K562 (cell line): ENCODE data around the gene CYTH1. TPM values are rescaled to one million over a fixed set of nuclear protein-coding genes. Genes with fewer than 3 reads are reported as not detected.

Source experiments
- ATAC-seq: fragments of 200-7000 bp; cut with Tn5 transposase; 3 replicates; pipeline ENCODE4 v1.9.1; 2020; ENCODE audit warnings: moderate library complexity
- BruUV-seq: library from RNA; stranded (reverse); fragments of 400-500 nt; replicated peaks from 2 replicates; lab custom pipeline; 2021; lab: Mats Ljungman, UMichigan
- CTCF ChIA-PET: fragments of 300-600 bp; formaldehyde crosslinking; extraction: SDS; loops from one replicate; lab custom pipeline; 2021; ENCODE audit warnings: low intra/inter-chr PET ratio; lab: Yijun Ruan, JAX
- POLR2A ChIA-PET: fragments of 300-600, 350-650 bp; sonication (Branson Sonifier 250); formaldehyde crosslinking; extraction: SDS; loops from one replicate; lab custom pipeline; 2021; ENCODE audit warnings: antibody characterized with exemption, inconsistent platforms; lab: Yijun Ruan, JAX
- DNase-seq, 4 experiments: peaks; one replicate each; pipeline versions ENCODE4 v3.0.0 to v3.0.0-alpha.2; 2011 to 2018; ENCODE audit warnings: low spot score in 3 of 4, mixed read lengths in 3 of 4; ENCODE audit errors: extremely low read depth in 1 of 4
- FAIRE-seq: peaks from 2 replicates; lab custom pipeline; 2011; peaks lifted over from hg19 to GRCh38; lab: Jason Lieb, UNC
- H2AFZ ChIP-seq: 2 replicates; pipeline ENCODE4 v1.6.0; 2011; ENCODE audit warnings: low read depth, low read length, control low read depth, inconsistent platforms
- H3K27ac ChIP-seq: fragments of 200-600 bp; 3 replicates; pipeline ENCODE4 v1.8.0; 2011; ENCODE audit warnings: low read depth, mild to moderate bottlenecking, control low read depth, inconsistent platforms, low read length, moderate library complexity, mixed read lengths; ENCODE audit errors: extremely low read depth
- H3K27me3 ChIP-seq, 2 experiments: fragments of 300-600 bp in 1 of 2; 2 replicates in 1 of 2; 3 replicates in 1 of 2; pipeline versions ENCODE4 v1.6.0 to v1.8.0; 2011; ENCODE audit warnings: inconsistent platforms in 2 of 2, low read length in 2 of 2, mild to moderate bottlenecking in 1 of 2, mixed read lengths in 1 of 2, moderate library complexity in 1 of 2; ENCODE audit not compliant: control insufficient read depth in 2 of 2, insufficient read depth in 2 of 2
- H3K36me3 ChIP-seq: fragments of 300-600 bp; 3 replicates; pipeline ENCODE4 v1.8.0; 2011; ENCODE audit warnings: mild to moderate bottlenecking, low read length, inconsistent platforms; ENCODE audit not compliant: control insufficient read depth, insufficient read depth
- H3K4me1 ChIP-seq, 2 experiments: fragments of 200-600 bp in 1 of 2; replicated peaks in 1 of 2; 2 replicates in 1 of 2; 3 replicates in 1 of 2; pipeline versions ENCODE4 v1.5.1 to v1.8.0; 2011; ENCODE audit warnings: inconsistent platforms in 2 of 2, low read length in 2 of 2, mild to moderate bottlenecking in 1 of 2, mixed read lengths in 1 of 2, moderate library complexity in 1 of 2; ENCODE audit not compliant: control insufficient read depth in 2 of 2, insufficient read depth in 2 of 2
- H3K4me2 ChIP-seq: 2 replicates; pipeline ENCODE4 v1.6.1; 2011; ENCODE audit warnings: low read length, control low read depth, inconsistent platforms, mixed read lengths; ENCODE audit not compliant: insufficient read depth
- H3K4me3 ChIP-seq: fragments of 200-600 bp; sonication (generic), shearing (Covaris generic); 2 replicates; pipeline ENCODE4 v1.5.1; 2016; ENCODE audit warnings: control low read depth, inconsistent platforms
- H3K79me2 ChIP-seq: fragments of 200-600 bp; 3 replicates; pipeline ENCODE4 v1.8.0; 2011; ENCODE audit warnings: low read length, inconsistent platforms; ENCODE audit not compliant: control insufficient read depth, insufficient read depth
- H3K9ac ChIP-seq, 2 experiments: 2 replicates each; pipeline versions ENCODE4 v1.6.0 to v1.6.1; 2011; ENCODE audit warnings: low read depth in 2 of 2, low read length in 2 of 2, control low read depth in 1 of 2, inconsistent platforms in 1 of 2, mild to moderate bottlenecking in 1 of 2, mixed read lengths in 1 of 2; ENCODE audit not compliant: insufficient read depth in 1 of 2
- H3K9me1 ChIP-seq: one replicate; pipeline ENCODE4 v1.6.0; 2011; ENCODE audit warnings: inconsistent platforms, mild to moderate bottlenecking, low read length, moderate library complexity; ENCODE audit not compliant: control insufficient read depth, insufficient read depth
- H3K9me3 ChIP-seq: replicated peaks from 2 replicates; pipeline ENCODE4 v1.5.1; 2011; ENCODE audit warnings: low read depth, low read length, inconsistent platforms; ENCODE audit not compliant: control insufficient read depth, insufficient read depth
- H4K20me1 ChIP-seq: replicated peaks from 2 replicates; pipeline ENCODE4 v1.6.1; 2011; ENCODE audit warnings: low read length, inconsistent platforms, mixed read lengths; ENCODE audit not compliant: control insufficient read depth, insufficient read depth
- ARHGAP35 ChIP-seq: fragments of 450-650 bp; IDR thresholded peaks from 2 replicates; pipeline ENCODE4 v1.6.1; 2018; ENCODE audit not compliant: partially characterized antibody
- EP300 ChIP-seq: IDR thresholded peaks from 2 replicates; pipeline ENCODE4 v1.6.1; 2012; ENCODE audit warnings: low read length, improper control_type of control experiment
- ETV6 ChIP-seq, 3 experiments: fragments of 150-350 bp in 1 of 3; sonication (generic) in 1 of 3; formaldehyde crosslinking in 1 of 3; IDR thresholded peaks; 2 replicates each; pipeline versions ENCODE4 v1.6.1 to v1.8.0; 2014 to 2022; ENCODE audit warnings: borderline replicate concordance in 2 of 3, low read depth in 2 of 3, antibody characterized with exemption in 1 of 3, low read length in 1 of 3, mild to moderate bottlenecking in 1 of 3, missing genetic modification reagents in 1 of 3
- HNRNPK ChIP-seq: fragments of 200-400 bp; formaldehyde crosslinking; IDR thresholded peaks from one replicate; pipeline ENCODE4 v1.6.1; 2018; ENCODE audit warnings: mild to moderate bottlenecking, low read depth, low read length; ENCODE audit not compliant: poor library complexity, severe bottlenecking
- L3MBTL2 ChIP-seq: fragments of 450-650 bp; IDR thresholded peaks from 2 replicates; pipeline ENCODE4 v1.6.1; 2016; ENCODE audit warnings: mild to moderate bottlenecking, moderate library complexity
- NELFE ChIP-seq: IDR thresholded peaks from 2 replicates; pipeline ENCODE4 v1.6.1; 2011; ENCODE audit warnings: mild to moderate bottlenecking; ENCODE audit not compliant: insufficient read depth, insufficient read length
- NFIX ChIP-seq: fragments of 250-450 bp; sonication (Bioruptor Pico); IDR thresholded peaks from 2 replicates; pipeline ENCODE4 v1.4.0; 2020; ENCODE audit warnings: low read depth, mild to moderate bottlenecking, moderate library complexity
- SRSF3 ChIP-seq: fragments of 200-400 bp; formaldehyde crosslinking; IDR thresholded peaks from 2 replicates; pipeline ENCODE4 v1.6.1; 2016; ENCODE audit warnings: mild to moderate bottlenecking, low read length, moderate library complexity; ENCODE audit not compliant: insufficient read depth
- TAF15 ChIP-seq: fragments of 200-400 bp; formaldehyde crosslinking; IDR thresholded peaks from 2 replicates; pipeline ENCODE4 v1.6.1; 2017; ENCODE audit warnings: mild to moderate bottlenecking, low read depth, low read length, moderate library complexity
- ZNF12 ChIP-seq: sonication (generic); formaldehyde crosslinking; IDR thresholded peaks from 2 replicates; pipeline ENCODE4 v1.4.0; 2020; ENCODE audit warnings: mild to moderate bottlenecking, missing genetic modification reagents
- ZNF263 ChIP-seq: sonication (generic); formaldehyde crosslinking; IDR thresholded peaks from 2 replicates; pipeline ENCODE4 v1.8.0; 2022; ENCODE audit warnings: mild to moderate bottlenecking, missing genetic modification reagents, borderline replicate concordance
- ZNF445 ChIP-seq: fragments of 250-450 bp; sonication (Bioruptor Pico); IDR thresholded peaks from 2 replicates; pipeline ENCODE4 v1.4.0; 2020; ENCODE audit warnings: low read depth, mild to moderate bottlenecking, moderate library complexity
- WGBS: fragments of 100-300 bp; shearing (Covaris generic); methylation state at CpG from one replicate; pipeline ENCODE4 v1.1.6; 2016; ENCODE audit warnings: low coverage, mixed read lengths; ENCODE audit not compliant: insufficient coverage; ENCODE audit errors: missing lambda C conversion rate; 5-methylcytosine and 5-hydroxymethylcytosine counted together
- in situ Hi-C: fragments of 300-500 bp; cut with MboI; formaldehyde crosslinking; loops from 4 replicates; pipeline ENCODE4 v1.15.0; 2018; ENCODE audit warnings: inconsistent platforms, mixed read lengths
- intact Hi-C: fragments of 100-400 bp; cut with micrococcal nuclease; formaldehyde crosslinking; loops from 2 replicates; pipeline ENCODE4 v1.14.2; 2022
- polyA plus RNA-seq, 8 experiments: library from polyadenylated mRNA; depleted of rRNA in 4 of 8; stranded (reverse) in 5 of 8; unstranded in 3 of 8; fragments of >200 nt; fragmentation: Nextera tagmentation in 2 of 8; fragmentation: Illumina TruSeq in 1 of 8; extraction: Ambion mirVana in 2 of 8; extraction: Trizol in 1 of 8; gene quantifications; 2 replicates each; pipeline versions ENCODE4 v1.2.1 to v1.2.3, GENCODE V29; 2011 to 2014; ENCODE audit warnings: inconsistent platforms in 1 of 8, missing spikeins in 1 of 8
- total RNA-seq, 7 experiments: library from RNA; depleted of rRNA in 6 of 7; stranded (reverse); fragments of >200 nt in 6 of 7; fragmentation: Illumina TruSeq in 2 of 7; extraction: Trizol in 2 of 7; gene quantifications; 2 replicates each; pipeline versions ENCODE4 v1.2.1 to v1.2.3, GENCODE V29; 2011 to 2021; ENCODE audit warnings: low replicate concordance in 1 of 7
- TF ChIP-seq, protein P1 (sequence below): fragments of 250-450 bp; sonication (Bioruptor Pico); IDR thresholded peaks from 2 replicates; pipeline ENCODE4 v1.8.0; 2021; ENCODE audit warnings: mild to moderate bottlenecking, moderate library complexity
- TF ChIP-seq, protein P2 (sequence below), 2 experiments: fragments of 450-650 bp in 1 of 2; sonication (generic) in 1 of 2; formaldehyde crosslinking; conservative IDR thresholded peaks; 2 replicates each; pipeline versions ENCODE4 v1.4.0 to v1.8.1; 2020 to 2022; ENCODE audit warnings: mild to moderate bottlenecking in 1 of 2, missing genetic modification reagents in 1 of 2
- TF ChIP-seq, protein P3 (sequence below), 2 experiments: IDR thresholded peaks in 1 of 2; conservative IDR thresholded peaks in 1 of 2; 2 replicates each; pipeline ENCODE4 v1.6.1; 2016; ENCODE audit warnings: low read depth in 2 of 2, mild to moderate bottlenecking in 1 of 2, missing compliant biosample characterization in 1 of 2, missing genetic modification characterization in 1 of 2, moderate library complexity in 1 of 2

The CYTH1 gene
- total and polyA plus RNA-seq, 9 of the 15 experiments (the other 6 are each of a cell fraction or from before 2014, with no cell fraction given): 0.52 to 27.7 (median 16.8) TPM

DNA sequence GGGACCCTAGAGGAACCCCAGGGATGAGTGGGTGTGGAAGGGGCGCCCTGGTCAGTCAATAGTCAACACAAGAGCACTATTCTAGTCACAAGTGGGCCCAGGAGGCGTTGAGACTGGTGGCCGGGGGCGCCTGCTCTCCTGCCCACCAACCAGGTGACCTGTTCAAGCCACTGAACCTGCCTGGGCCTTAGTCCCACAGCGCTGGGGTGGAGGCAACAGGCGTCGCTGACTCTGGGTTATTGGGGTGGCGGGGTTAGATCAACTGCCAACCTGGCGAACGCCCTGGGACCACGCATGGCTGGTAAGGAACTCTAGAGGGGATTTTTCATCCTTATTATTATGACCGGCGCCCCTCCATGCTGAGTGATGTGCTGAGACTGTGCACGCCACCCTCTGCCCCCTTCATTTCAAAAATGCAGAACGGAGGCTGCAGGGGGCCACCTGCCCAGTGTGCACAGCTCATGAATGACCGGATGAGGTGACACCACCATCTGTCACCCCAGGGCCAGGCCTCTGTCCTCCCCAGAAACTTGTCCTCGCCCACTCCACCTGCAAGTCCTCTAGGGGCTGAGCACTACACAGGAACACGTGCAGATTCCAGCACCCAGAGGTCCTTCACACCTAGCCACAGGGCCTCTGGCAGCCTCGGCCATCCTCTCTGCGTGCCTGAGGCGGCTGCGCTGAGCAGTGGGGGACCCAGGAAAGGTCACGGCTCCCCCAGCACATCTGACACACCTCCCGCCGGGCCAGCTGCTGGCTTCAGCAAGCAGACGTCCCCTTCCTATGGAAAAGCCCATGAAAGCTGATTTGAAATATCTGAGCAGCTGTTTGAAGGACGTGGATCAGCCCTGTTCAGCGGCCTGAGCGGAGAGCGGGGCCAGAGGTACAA lies 153.3 kb downstream of the CYTH1 start:
- Histone ChIP-seq H3K27me3 (peaks cover 37 to 61% of the 10 kb centered on the region in 2 experiments), H3K9me3 (no peaks in the 10 kb centered on the region), H3K36me3 (no peaks in the 10 kb centered on the region), H3K9ac (no peak overlapping the region; a peak in 1 of 4 replicates), H3K4me2 (no peak overlapping the region), H3K4me3 (no peak overlapping the region), H2AFZ (no peak overlapping the region), H3K4me1 (peaks cover 11 to 18% of the 10 kb centered on the region in 2 experiments; a peak in 4 of 5 replicates), H3K27ac (no peak overlapping the region), H4K20me1 (peaks cover 17% of the 10 kb centered on the region), H3K79me2 (no peaks in the 10 kb centered on the region), H3K9me1 (peaks cover 4% of the 10 kb centered on the region)
- intact Hi-C loops: no loop called here
- ATAC-seq: no peak
- FAIRE-seq: no peak
- no peak for DNase-seq
- POLR2A ChIA-PET: interaction anchor here (0.6 to 0.7 kb wide), 3 partner anchors 17 to 416 kb away, joined by 3 to 4 read pairs (median 3); no protein-coding TSS in a partner anchor
- CTCF ChIA-PET: no interaction called here
- 31% methylated on average over 29 of the region's 30 CpGs for WGBS
- BruUV-seq: no TSS peak
- in situ Hi-C loops: no loop called here
- 0 out of 2 replicates have a peak, but pooled peaks have one; percentile 19 for TF ChIP-seq L3MBTL2
- no peak for TF ChIP-seq ARHGAP35
- TF ChIP-seq NELFE: no peak
- TF ChIP-seq SRSF3: no peak
- TF ChIP-seq, protein P1, sequence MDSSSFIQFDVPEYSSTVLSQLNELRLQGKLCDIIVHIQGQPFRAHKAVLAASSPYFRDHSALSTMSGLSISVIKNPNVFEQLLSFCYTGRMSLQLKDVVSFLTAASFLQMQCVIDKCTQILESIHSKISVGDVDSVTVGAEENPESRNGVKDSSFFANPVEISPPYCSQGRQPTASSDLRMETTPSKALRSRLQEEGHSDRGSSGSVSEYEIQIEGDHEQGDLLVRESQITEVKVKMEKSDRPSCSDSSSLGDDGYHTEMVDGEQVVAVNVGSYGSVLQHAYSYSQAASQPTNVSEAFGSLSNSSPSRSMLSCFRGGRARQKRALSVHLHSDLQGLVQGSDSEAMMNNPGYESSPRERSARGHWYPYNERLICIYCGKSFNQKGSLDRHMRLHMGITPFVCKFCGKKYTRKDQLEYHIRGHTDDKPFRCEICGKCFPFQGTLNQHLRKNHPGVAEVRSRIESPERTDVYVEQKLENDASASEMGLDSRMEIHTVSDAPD (CRISPR knock-in tag): no peak
- no peak for TF ChIP-seq ZNF12
- no peak for TF ChIP-seq EP300
- TF ChIP-seq, protein P2, sequence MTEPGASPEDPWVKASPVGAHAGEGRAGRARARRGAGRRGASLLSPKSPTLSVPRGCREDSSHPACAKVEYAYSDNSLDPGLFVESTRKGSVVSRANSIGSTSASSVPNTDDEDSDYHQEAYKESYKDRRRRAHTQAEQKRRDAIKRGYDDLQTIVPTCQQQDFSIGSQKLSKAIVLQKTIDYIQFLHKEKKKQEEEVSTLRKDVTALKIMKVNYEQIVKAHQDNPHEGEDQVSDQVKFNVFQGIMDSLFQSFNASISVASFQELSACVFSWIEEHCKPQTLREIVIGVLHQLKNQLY (CRISPR knock-in tag; conservative IDR thresholded peaks at IDR 0.05): no peak
- TF ChIP-seq, protein P3, sequence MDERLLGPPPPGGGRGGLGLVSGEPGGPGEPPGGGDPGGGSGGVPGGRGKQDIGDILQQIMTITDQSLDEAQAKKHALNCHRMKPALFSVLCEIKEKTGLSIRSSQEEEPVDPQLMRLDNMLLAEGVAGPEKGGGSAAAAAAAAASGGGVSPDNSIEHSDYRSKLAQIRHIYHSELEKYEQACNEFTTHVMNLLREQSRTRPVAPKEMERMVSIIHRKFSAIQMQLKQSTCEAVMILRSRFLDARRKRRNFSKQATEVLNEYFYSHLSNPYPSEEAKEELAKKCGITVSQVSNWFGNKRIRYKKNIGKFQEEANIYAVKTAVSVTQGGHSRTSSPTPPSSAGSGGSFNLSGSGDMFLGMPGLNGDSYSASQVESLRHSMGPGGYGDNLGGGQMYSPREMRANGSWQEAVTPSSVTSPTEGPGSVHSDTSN (CRISPR knock-in tag; IDR thresholded peaks at IDR 0.05; ENCODE audit: low read depth): 0 out of 2 replicates have a peak, but pooled peaks have one; percentile 2
- TF ChIP-seq, protein P3 (tag; conservative IDR thresholded peaks at IDR 0.05; ENCODE audit: low read depth): no peak
- no peak for TF ChIP-seq ETV6 (IDR thresholded peaks at IDR 0.05; ENCODE audit: borderline replicate concordance in 1 of 2, low read depth in 2 of 2, low read length in 1 of 2)
- TF ChIP-seq ETV6 (CRISPR knock-in tag; IDR thresholded peaks at IDR 0.05; ENCODE audit: borderline replicate concordance): no peak
- TF ChIP-seq ZNF445 (CRISPR knock-in tag): no peak
- TF ChIP-seq ZNF263: no peak
- no peak for TF ChIP-seq TAF15
- no peak for TF ChIP-seq HNRNPK
- TF ChIP-seq NFIX (CRISPR knock-in tag): no peak
